ENCODE data around the gene OXCT2.

GRCh38 chr1:39761557-39762260, 9.4 kb downstream of the OXCT2 start:
- TF ChIP-seq CTCF (IDR thresholded peaks at IDR 0.05; ENCODE audit: insufficient read depth, low read depth, low read length) (no peak), EZH2 (IDR thresholded peaks at IDR 0.05; ENCODE audit: insufficient read depth, low read length) (no peak)

All from astrocyte (in vitro differentiated cells and primary cell).